22Rv1 (cell line): ENCODE measurements around the gene BUD23.

ENCODE experiments used
- H3K27ac ChIP-seq: fragments of 450-650 bp; 2 replicates; pipeline ENCODE4 v1.5.1; 2017
- CTCF ChIP-seq: fragments of 450-650 bp; IDR thresholded peaks from 2 replicates; pipeline ENCODE4 v1.5.1; 2017; ENCODE audit warnings: mild to moderate bottlenecking
- ZFX ChIP-seq: fragments of 450-650 bp; IDR thresholded peaks from 2 replicates; pipeline ENCODE4 v1.6.1; 2017; ENCODE audit warnings: antibody characterized with exemption, borderline replicate concordance

Gene BUD23

GRCh38 chr7:73669288-73669701 lies 14.1 kb upstream of the BUD23 start:
- no peak overlapping the region for H3K27ac ChIP-seq
- no peak for TF ChIP-seq CTCF
- no peak for TF ChIP-seq ZFX

GRCh38 chr7:73669858-73670385 lies 13.5 kb upstream of the BUD23 start:
- H3K27ac ChIP-seq: no peak overlapping the region
- TF ChIP-seq CTCF (no peak), ZFX (no peak)

GRCh38 chr7:73671322-73671661 lies 12.1 kb upstream of the BUD23 start:
- H3K27ac ChIP-seq: no peak overlapping the region
- TF ChIP-seq CTCF (no peak), ZFX (no peak)

- no peak overlapping the region for H3K27ac ChIP-seq
- TF ChIP-seq ZFX: no peak
- TF ChIP-seq CTCF: no peak
Measured at GRCh38 chr7:73671857-73672445, 11.4 kb upstream of the BUD23 start.

- no peak overlapping the region for H3K27ac ChIP-seq
- no peak for TF ChIP-seq CTCF
- TF ChIP-seq ZFX: no peak
Measured at GRCh38 chr7:73674468-73675124, 8.8 kb upstream of the BUD23 start.

GRCh38 chr7:73676062-73676461 lies 7.3 kb upstream of the BUD23 start:
- peak overlapping the region; percentile 21; the same call in 1 of the 2 replicates for H3K27ac ChIP-seq
- peak; percentile 11; the same call in 1 of the 2 replicates for TF ChIP-seq CTCF

GRCh38 chr7:73678862-73679261 lies 4.5 kb upstream of the BUD23 start:
- no peak overlapping the region for H3K27ac ChIP-seq
- no peak for TF ChIP-seq CTCF
- TF ChIP-seq ZFX: no peak
